Fibroblast of pulmonary artery (primary cell): ENCODE measurements around the gene TPST1.
"Not testable (repeated sequence)": the region's sequence is repeated elsewhere in the genome, so short reads cannot be mapped to it uniquely, and the experiment has no call there.

ENCODE experiments used
- DNase-seq: peaks from one replicate; pipeline ENCODE4 v3.0.0-alpha.2; 2010; ENCODE audit warnings: low read depth
- H3K4me3 ChIP-seq: replicated peaks from 2 replicates; pipeline ENCODE4 v1.5.1; 2011; ENCODE audit warnings: low read depth, mild to moderate bottlenecking, control low read depth, low read length, moderate library complexity
- TF ChIP-seq, protein P1 (sequence below): IDR thresholded peaks from 2 replicates; pipeline ENCODE4 v1.5.1; 2011; ENCODE audit warnings: mild to moderate bottlenecking, control low read depth, low read length, inconsistent platforms; ENCODE audit errors: missing control alignments

The TPST1 gene

GRCh38 chr7:66204822-66205740 is at the start of gene TPST1:
Gene TPST1 (plus strand): TSS chr7:66205334. CDS start chr7:66240426, 35,092 bp downstream.
- TF ChIP-seq, protein P1, sequence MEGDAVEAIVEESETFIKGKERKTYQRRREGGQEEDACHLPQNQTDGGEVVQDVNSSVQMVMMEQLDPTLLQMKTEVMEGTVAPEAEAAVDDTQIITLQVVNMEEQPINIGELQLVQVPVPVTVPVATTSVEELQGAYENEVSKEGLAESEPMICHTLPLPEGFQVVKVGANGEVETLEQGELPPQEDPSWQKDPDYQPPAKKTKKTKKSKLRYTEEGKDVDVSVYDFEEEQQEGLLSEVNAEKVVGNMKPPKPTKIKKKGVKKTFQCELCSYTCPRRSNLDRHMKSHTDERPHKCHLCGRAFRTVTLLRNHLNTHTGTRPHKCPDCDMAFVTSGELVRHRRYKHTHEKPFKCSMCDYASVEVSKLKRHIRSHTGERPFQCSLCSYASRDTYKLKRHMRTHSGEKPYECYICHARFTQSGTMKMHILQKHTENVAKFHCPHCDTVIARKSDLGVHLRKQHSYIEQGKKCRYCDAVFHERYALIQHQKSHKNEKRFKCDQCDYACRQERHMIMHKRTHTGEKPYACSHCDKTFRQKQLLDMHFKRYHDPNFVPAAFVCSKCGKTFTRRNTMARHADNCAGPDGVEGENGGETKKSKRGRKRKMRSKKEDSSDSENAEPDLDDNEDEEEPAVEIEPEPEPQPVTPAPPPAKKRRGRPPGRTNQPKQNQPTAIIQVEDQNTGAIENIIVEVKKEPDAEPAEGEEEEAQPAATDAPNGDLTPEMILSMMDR, result peak; percentile 35
- peak; percentile 89 for DNase-seq
- peak within 1 kb of the TSS; percentile 75 for H3K4me3 ChIP-seq

GRCh38 chr7:66156035-66156434 is 49.1 kb upstream of the TPST1 start:
- DNase-seq, H3K4me3 ChIP-seq: not testable (repeated sequence)

DNA sequence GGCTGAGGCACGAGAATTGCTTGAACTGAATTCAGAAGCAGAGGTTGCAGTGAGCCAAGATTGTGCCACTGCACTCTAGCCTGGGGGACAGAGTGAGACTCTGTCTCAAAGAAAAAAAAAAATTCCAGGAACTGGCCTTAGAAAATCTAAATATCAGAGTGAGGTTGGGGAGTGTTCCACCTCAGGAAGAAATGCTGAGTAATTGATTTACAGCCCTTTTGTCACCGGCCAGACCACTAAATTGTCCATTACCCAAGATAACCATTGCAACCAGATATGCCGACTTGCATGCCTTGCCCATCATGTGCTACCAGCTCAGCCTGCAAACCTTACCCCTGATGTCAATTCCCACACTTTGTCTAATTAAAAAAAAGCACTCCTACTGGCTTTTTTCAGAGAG is 48.1 kb upstream of the TPST1 start:
- TF ChIP-seq, protein P1, result no peak
- no peak overlapping the region for H3K4me3 ChIP-seq
- DNase-seq, result no peak

DNA sequence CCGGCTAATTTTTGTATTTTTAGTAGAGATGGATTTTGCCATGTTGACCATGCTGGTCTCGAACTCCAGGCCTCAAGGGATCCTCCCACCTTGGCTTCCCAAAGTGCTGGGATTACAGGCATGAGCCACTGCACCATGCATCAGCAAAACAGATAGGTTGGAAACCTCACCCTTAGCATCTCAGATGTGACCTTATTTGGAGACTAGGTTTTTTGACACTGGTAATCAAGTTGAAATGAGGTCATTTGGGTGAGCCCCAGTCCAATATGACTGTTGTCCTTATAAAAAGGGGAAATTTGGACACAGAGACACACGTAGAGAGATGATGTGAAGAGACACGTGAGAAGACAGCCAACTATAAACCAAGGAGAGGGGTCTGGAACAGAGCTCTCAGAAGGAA is 42.5 kb upstream of the TPST1 start:
- DNase-seq, result no peak
- TF ChIP-seq, protein P1, result no peak
- H3K4me3 ChIP-seq, result no peak overlapping the region

DNA sequence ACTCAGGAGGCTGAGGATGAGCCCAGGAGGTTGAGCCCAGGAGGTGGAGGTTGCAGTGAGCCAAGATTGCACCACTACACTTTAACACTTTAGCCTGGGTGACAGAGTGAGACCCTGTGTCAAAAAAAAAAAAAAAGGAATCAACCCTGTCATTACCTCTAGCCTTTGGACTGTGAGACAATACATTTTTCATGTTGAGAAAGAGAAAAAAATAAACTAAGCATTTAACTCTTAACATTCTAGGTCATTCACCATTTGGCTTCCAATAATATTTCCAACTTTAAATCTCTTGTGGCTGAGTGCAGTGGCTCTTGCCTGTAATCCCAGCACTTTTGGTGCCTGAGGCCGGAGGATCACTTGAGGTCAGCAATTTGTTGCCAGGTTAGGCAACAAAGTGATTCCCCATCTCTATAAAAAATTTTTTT is 41.9 kb upstream of the TPST1 start:
- TF ChIP-seq, protein P1, result no peak
- DNase-seq, result no peak

GRCh38 chr7:66164356-66164755 is 40.8 kb upstream of the TPST1 start:
- no peak for DNase-seq
- TF ChIP-seq, protein P1, result no peak
- H3K4me3 ChIP-seq, result no peak overlapping the region

More for the DNA sequence above, 41.9 kb upstream of the TPST1 start:
- H3K4me3 ChIP-seq, result no peak overlapping the region

GRCh38 chr7:66167773-66168387 is 37.3 kb upstream of the TPST1 start:
- DNase-seq, result peak; percentile 93
- TF ChIP-seq, protein P1, result no peak
- no peak overlapping the region for H3K4me3 ChIP-seq
